K562 (cell line): Measurements from ENCODE around the gene MAU2. TPM values are rescaled to one million over a fixed set of nuclear protein-coding genes. Genes with fewer than 3 reads are reported as not detected.

Experiments
- ARHGAP35 ChIP-seq: fragments of 450-650 bp; IDR thresholded peaks from 2 replicates; pipeline ENCODE4 v1.6.1; 2018; ENCODE audit not compliant: partially characterized antibody
- ATF1 ChIP-seq, 2 experiments: fragments of 450-650 bp in 1 of 2; IDR thresholded peaks; 2 replicates each; pipeline ENCODE4 v1.6.1; 2016; ENCODE audit warnings: missing compliant biosample characterization in 1 of 2, missing genetic modification characterization in 1 of 2
- CTBP1 ChIP-seq: fragments of 450-650 bp; IDR thresholded peaks from 2 replicates; pipeline ENCODE4 v1.6.1; 2016; ENCODE audit warnings: borderline replicate concordance
- DNMT1 ChIP-seq: fragments of 450-650 bp; IDR thresholded peaks from 2 replicates; pipeline ENCODE4 v1.6.1; 2016; ENCODE audit warnings: antibody characterized with exemption, mild to moderate bottlenecking
- MECOM ChIP-seq: fragments of 250-450 bp; sonication (Bioruptor Pico); IDR thresholded peaks from 2 replicates; pipeline ENCODE4 v1.8.0; 2022; ENCODE audit warnings: inconsistent platforms
- MEF2D ChIP-seq: conservative IDR thresholded peaks from 2 replicates; pipeline ENCODE4 v1.6.1; 2016; ENCODE audit warnings: low read depth, missing genetic modification characterization, missing compliant biosample characterization
- POLR2AphosphoS5 ChIP-seq: IDR thresholded peaks from 2 replicates; pipeline ENCODE4 v1.6.1; 2011; ENCODE audit warnings: mild to moderate bottlenecking, low read depth, low read length, moderate library complexity; ENCODE audit not compliant: control insufficient read depth, insufficient read depth
- POLR2G ChIP-seq: fragments of 200-400 bp; formaldehyde crosslinking; IDR thresholded peaks from 2 replicates; pipeline ENCODE4 v1.6.1; 2017; ENCODE audit warnings: low read depth, mild to moderate bottlenecking, antibody characterized with exemption, low read length, moderate library complexity
- RAD21 ChIP-seq, 2 experiments: fragments of 250-450 bp in 1 of 2; fragments of 450-650 bp in 1 of 2; sonication (Bioruptor Pico) in 1 of 2; formaldehyde crosslinking in 1 of 2; IDR thresholded peaks in 1 of 2; conservative IDR thresholded peaks in 1 of 2; 2 replicates each; pipeline versions ENCODE4 v1.4.0 to v1.8.0; 2020 to 2022; ENCODE audit warnings: mild to moderate bottlenecking in 2 of 2, moderate library complexity in 1 of 2
- RNF2 ChIP-seq: sonication (generic); IDR thresholded peaks from 2 replicates; pipeline ENCODE4 v1.6.1; 2016
- TARDBP ChIP-seq: fragments of 450-650 bp; IDR thresholded peaks from 2 replicates; pipeline ENCODE4 v1.6.1; 2016
- TSC22D4 ChIP-seq: fragments of 450-650 bp; IDR thresholded peaks from 2 replicates; pipeline ENCODE4 v1.6.1; 2016; ENCODE audit warnings: missing genetic modification characterization, missing biosample characterization, control low read depth
- ZFX ChIP-seq: sonication (generic); formaldehyde crosslinking; IDR thresholded peaks from 2 replicates; pipeline ENCODE4 v1.8.0; 2022; ENCODE audit warnings: mild to moderate bottlenecking, missing genetic modification reagents, moderate library complexity
- ZNF224 ChIP-seq: sonication (generic); formaldehyde crosslinking; IDR thresholded peaks from 2 replicates; pipeline ENCODE4 v1.8.0; 2022; ENCODE audit warnings: mild to moderate bottlenecking, missing genetic modification reagents
- polyA plus RNA-seq, 8 experiments: library from polyadenylated mRNA; depleted of rRNA in 4 of 8; stranded (reverse) in 5 of 8; unstranded in 3 of 8; fragments of >200 nt; fragmentation: Nextera tagmentation in 2 of 8; fragmentation: Illumina TruSeq in 1 of 8; extraction: Ambion mirVana in 2 of 8; extraction: Trizol in 1 of 8; gene quantifications; 2 replicates each; pipeline versions ENCODE4 v1.2.1 to v1.2.3, GENCODE V29; 2011 to 2014; ENCODE audit warnings: inconsistent platforms in 1 of 8, missing spikeins in 1 of 8
- total RNA-seq, 7 experiments: library from RNA; depleted of rRNA in 6 of 7; stranded (reverse); fragments of >200 nt in 6 of 7; fragmentation: Illumina TruSeq in 2 of 7; extraction: Trizol in 2 of 7; gene quantifications; 2 replicates each; pipeline versions ENCODE4 v1.2.1 to v1.2.3, GENCODE V29; 2011 to 2021; ENCODE audit warnings: low replicate concordance in 1 of 7
- TF ChIP-seq, protein P1 (sequence below): fragments of 150-350 bp; IDR thresholded peaks from 2 replicates; pipeline ENCODE4 v1.6.1; 2014; ENCODE audit warnings: low read depth, mild to moderate bottlenecking, low read length, borderline replicate concordance
- TF ChIP-seq, protein P2 (sequence below): fragments of 450-650 bp; IDR thresholded peaks from 2 replicates; pipeline ENCODE4 v1.6.1; 2016; ENCODE audit warnings: antibody characterized with exemption
- TF ChIP-seq, protein P3 (sequence below): fragments of 250-450 bp; sonication (Bioruptor Pico); IDR thresholded peaks from 2 replicates; pipeline ENCODE4 v1.5.0; 2021
- TF ChIP-seq, protein P4 (sequence below), 2 experiments: fragments of 450-650 bp; conservative IDR thresholded peaks; 2 replicates each; pipeline ENCODE4 v1.6.1; 2017; ENCODE audit warnings: mild to moderate bottlenecking in 2 of 2, moderate library complexity in 2 of 2

MAU2 gene
- total and polyA plus RNA-seq, 9 of the 15 experiments (the other 6 are each of a cell fraction or from before 2014, with no cell fraction given), result 1.2 to 48.1 (median 19.4) TPM

DNA sequence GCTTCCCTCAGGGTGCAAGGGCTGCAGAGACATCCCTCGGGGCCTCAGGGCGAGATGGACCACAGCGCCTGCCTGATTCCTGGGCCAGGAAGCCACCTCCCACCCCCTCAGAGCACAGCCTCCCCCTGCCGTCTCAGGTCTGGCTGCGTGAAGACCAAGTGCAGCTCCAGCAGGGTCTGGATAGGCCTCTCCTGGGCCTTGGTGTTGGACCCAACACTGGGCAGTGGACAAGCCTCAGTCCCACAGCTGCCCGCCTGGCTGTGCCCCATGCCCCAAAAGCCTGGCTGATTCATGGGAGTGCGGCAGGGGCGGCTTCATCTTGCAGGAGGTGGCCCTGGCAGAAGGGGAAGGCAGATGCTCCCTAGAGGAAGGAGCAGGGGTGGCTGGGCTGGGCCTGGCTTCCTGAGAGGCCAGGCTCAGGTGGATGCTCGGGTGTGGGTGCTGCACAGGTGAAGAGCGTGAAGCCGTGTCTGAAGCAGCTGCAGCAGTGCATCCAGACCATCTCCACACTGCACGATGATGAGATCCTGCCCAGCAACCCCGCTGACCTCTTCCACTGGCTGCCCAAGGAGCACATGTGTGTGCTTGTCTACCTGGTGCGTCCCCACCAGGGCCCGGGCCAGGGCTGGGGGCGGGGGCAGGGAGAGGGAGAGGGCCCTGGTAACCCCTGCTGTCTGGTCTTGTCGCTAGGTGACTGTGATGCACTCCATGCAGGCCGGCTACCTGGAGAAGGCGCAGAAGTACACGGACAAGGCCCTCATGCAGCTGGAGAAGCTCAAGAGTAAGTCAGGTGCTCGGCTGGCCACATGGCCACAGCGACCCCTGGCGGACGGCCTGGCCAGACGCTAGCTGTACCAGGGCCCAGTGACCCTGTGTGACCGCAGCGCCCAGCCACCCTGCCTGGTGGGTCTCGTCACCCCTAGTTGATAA lies 21.7 kb downstream of the MAU2 start (continued):
- TF ChIP-seq, protein P1, sequence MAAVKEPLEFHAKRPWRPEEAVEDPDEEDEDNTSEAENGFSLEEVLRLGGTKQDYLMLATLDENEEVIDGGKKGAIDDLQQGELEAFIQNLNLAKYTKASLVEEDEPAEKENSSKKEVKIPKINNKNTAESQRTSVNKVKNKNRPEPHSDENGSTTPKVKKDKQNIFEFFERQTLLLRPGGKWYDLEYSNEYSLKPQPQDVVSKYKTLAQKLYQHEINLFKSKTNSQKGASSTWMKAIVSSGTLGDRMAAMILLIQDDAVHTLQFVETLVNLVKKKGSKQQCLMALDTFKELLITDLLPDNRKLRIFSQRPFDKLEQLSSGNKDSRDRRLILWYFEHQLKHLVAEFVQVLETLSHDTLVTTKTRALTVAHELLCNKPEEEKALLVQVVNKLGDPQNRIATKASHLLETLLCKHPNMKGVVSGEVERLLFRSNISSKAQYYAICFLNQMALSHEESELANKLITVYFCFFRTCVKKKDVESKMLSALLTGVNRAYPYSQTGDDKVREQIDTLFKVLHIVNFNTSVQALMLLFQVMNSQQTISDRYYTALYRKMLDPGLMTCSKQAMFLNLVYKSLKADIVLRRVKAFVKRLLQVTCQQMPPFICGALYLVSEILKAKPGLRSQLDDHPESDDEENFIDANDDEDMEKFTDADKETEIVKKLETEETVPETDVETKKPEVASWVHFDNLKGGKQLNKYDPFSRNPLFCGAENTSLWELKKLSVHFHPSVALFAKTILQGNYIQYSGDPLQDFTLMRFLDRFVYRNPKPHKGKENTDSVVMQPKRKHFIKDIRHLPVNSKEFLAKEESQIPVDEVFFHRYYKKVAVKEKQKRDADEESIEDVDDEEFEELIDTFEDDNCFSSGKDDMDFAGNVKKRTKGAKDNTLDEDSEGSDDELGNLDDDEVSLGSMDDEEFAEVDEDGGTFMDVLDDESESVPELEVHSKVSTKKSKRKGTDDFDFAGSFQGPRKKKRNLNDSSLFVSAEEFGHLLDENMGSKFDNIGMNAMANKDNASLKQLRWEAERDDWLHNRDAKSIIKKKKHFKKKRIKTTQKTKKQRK, result no peak
- peak; percentile 66 for TF ChIP-seq POLR2G
- TF ChIP-seq MEF2D (tag), result no peak
- no peak for TF ChIP-seq TSC22D4 (tag)
- TF ChIP-seq ARHGAP35, result no peak
- no peak for TF ChIP-seq RNF2
- no peak for TF ChIP-seq TARDBP
- TF ChIP-seq ATF1 (CRISPR knock-in tag; IDR thresholded peaks at IDR 0.05), result no peak
- TF ChIP-seq ATF1 (tag; IDR thresholded peaks at IDR 0.05), result no peak
- TF ChIP-seq, protein P2, sequence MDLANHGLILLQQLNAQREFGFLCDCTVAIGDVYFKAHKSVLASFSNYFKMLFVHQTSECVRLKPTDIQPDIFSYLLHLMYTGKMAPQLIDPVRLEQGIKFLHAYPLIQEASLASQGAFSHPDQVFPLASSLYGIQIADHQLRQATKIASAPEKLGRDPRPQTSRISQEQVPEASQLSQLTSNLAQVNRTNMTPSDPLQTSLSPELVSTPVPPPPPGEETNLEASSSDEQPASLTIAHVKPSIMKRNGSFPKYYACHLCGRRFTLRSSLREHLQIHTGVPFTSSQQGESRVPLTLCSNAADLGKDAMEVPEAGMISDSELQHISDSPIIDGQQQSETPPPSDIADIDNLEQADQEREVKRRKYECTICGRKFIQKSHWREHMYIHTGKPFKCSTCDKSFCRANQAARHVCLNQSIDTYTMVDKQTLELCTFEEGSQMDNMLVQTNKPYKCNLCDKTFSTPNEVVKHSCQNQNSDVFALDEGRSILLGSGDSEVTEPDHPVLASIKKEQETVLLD, result no peak
- no peak for TF ChIP-seq CTBP1
- TF ChIP-seq RAD21 (CRISPR knock-in tag; conservative IDR thresholded peaks at IDR 0.05 in 1 of 2, IDR thresholded peaks at IDR 0.05 in 1 of 2), result peak; percentile 40 to 77; a peak in 3 of 4 replicates
- no peak for TF ChIP-seq DNMT1
- no peak for TF ChIP-seq POLR2AphosphoS5
- no peak for TF ChIP-seq MECOM (CRISPR knock-in tag)
- peak; percentile 34; the same call in 1 of the 2 replicates for TF ChIP-seq ZFX (CRISPR knock-in tag)
- TF ChIP-seq, protein P3, sequence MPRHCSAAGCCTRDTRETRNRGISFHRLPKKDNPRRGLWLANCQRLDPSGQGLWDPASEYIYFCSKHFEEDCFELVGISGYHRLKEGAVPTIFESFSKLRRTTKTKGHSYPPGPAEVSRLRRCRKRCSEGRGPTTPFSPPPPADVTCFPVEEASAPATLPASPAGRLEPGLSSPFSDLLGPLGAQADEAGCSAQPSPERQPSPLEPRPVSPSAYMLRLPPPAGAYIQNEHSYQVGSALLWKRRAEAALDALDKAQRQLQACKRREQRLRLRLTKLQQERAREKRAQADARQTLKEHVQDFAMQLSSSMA (CRISPR knock-in tag), result no peak
- TF ChIP-seq ZNF224 (CRISPR knock-in tag), result no peak
- TF ChIP-seq, protein P4, sequence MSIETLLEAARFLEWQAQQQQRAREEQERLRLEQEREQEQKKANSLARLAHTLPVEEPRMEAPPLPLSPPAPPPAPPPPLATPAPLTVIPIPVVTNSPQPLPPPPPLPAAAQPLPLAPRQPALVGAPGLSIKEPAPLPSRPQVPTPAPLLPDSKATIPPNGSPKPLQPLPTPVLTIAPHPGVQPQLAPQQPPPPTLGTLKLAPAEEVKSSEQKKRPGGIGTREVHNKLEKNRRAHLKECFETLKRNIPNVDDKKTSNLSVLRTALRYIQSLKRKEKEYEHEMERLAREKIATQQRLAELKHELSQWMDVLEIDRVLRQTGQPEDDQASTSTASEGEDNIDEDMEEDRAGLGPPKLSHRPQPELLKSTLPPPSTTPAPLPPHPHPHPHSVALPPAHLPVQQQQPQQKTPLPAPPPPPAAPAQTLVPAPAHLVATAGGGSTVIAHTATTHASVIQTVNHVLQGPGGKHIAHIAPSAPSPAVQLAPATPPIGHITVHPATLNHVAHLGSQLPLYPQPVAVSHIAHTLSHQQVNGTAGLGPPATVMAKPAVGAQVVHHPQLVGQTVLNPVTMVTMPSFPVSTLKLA (conservative IDR thresholded peaks at IDR 0.05), result 0 out of 4 replicates have a peak, but pooled peaks of 1 of the 2 experiments have one; percentile 37
